ENCODE data around the gene TOMM5. TPM values are rescaled to one million over a fixed set of nuclear protein-coding genes. Genes with fewer than 3 reads are reported as not detected.

The TOMM5 gene
- total RNA-seq, 1 experiment from 2014 or later, result 49.3 TPM

- no peak for DNase-seq
- no peaks in the 10 kb centered on the region for H3K4me1 Mint-ChIP-seq (ENCODE audit: low read depth, unreplicated experiment)
- no peak overlapping the region for H3K27ac Mint-ChIP-seq (ENCODE audit: unreplicated experiment)
- H3K4me3 Mint-ChIP-seq (ENCODE audit: low read depth, unreplicated experiment), result no peak overlapping the region
- no TSS peak for BruUV-seq (replicated peaks)
- H3K9me3 Mint-ChIP-seq (ENCODE audit: low read depth, unreplicated experiment), result no peaks in the 10 kb centered on the region
- peaks cover 10% of the 10 kb centered on the region for H3K27me3 Mint-ChIP-seq (ENCODE audit: unreplicated experiment)
- CTCF ChIA-PET, result no interaction called here
- TF ChIP-seq CTCF (IDR thresholded peaks at IDR 0.05; ENCODE audit: unreplicated experiment), result no peak
- intact Hi-C loops (cut with micrococcal nuclease; ENCODE audit: unreplicated experiment), result no loop called here
- H3K36me3 Mint-ChIP-seq (ENCODE audit: insufficient read depth, unreplicated experiment), result no peaks in the 10 kb centered on the region
Measured at GRCh38 chr9:37623267-37623666, 30.9 kb upstream of the TOMM5 start.

- Mint-ChIP-seq H3K4me3 (ENCODE audit: low read depth, unreplicated experiment) (no peak overlapping the region), H3K36me3 (ENCODE audit: insufficient read depth, unreplicated experiment) (no peaks in the 10 kb centered on the region), H3K4me1 (ENCODE audit: low read depth, unreplicated experiment) (no peaks in the 10 kb centered on the region), H3K27me3 (ENCODE audit: unreplicated experiment) (peaks cover 13% of the 10 kb centered on the region), H3K9me3 (ENCODE audit: low read depth, unreplicated experiment) (no peaks in the 10 kb centered on the region), H3K27ac (ENCODE audit: unreplicated experiment) (no peak overlapping the region)
- TF ChIP-seq CTCF (IDR thresholded peaks at IDR 0.05; ENCODE audit: unreplicated experiment), result no peak
- intact Hi-C loops (cut with micrococcal nuclease; ENCODE audit: unreplicated experiment), result no loop called here
- CTCF ChIA-PET, result no interaction called here
- BruUV-seq (replicated peaks), result no TSS peak
- DNase-seq, result no peak
Measured at GRCh38 chr9:37622462-37622861, 30.1 kb upstream of the TOMM5 start.

DNA sequence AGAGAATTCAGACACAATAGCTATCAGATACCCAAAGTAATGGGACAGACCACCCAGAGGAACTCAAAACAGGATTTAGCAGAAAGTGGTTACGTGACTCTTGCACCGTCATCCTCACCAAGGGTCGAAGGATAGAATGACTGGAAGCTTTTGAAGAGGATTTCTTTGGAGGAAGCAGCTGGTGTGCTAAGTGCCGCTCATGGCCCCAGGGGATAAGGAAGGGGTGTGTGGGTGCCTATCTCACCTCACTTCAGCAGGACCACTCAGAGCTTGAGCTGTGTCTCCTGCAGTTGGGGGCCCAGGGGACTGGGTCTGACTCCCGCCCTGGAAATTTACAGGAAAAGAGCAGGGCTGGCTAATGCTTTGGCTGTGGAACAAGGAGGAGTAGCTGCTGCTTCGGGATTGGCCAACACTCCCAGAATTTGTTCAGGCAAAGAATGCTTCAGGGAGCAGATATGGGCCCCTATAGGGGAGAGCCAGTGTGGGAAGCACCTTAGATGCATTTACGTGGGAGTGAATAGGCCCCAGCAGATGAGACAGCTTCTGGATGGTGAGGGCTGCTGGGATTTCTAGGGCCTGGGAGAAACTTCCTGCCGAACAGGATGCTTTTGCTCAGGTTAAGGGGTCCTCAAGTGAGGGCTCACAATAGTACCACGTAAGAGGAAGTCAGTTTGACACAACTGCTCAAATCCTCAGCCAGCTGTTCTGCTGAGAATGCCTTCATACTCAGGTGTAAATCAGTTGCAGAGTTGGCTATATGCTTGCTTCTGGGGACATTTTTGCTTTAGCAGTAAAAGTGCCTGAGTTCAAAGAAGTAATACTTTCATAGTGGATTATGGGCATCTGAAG is 29.1 kb upstream of the TOMM5 start:
- no TSS peak for BruUV-seq (replicated peaks)
- H3K9me3 Mint-ChIP-seq (ENCODE audit: low read depth, unreplicated experiment), result no peaks in the 10 kb centered on the region
- no peak for DNase-seq
- peaks cover 13% of the 10 kb centered on the region for H3K27me3 Mint-ChIP-seq (ENCODE audit: unreplicated experiment)
- H3K27ac Mint-ChIP-seq (ENCODE audit: unreplicated experiment), result no peak overlapping the region
- no peaks in the 10 kb centered on the region for H3K36me3 Mint-ChIP-seq (ENCODE audit: insufficient read depth, unreplicated experiment)
- no peak overlapping the region for H3K4me3 Mint-ChIP-seq (ENCODE audit: low read depth, unreplicated experiment)
- CTCF ChIA-PET, result no interaction called here
- no peaks in the 10 kb centered on the region for H3K4me1 Mint-ChIP-seq (ENCODE audit: low read depth, unreplicated experiment)
- intact Hi-C loops (cut with micrococcal nuclease; ENCODE audit: unreplicated experiment), result no loop called here
- TF ChIP-seq CTCF (IDR thresholded peaks at IDR 0.05; ENCODE audit: unreplicated experiment), result no peak

- no peak for DNase-seq
- Mint-ChIP-seq H3K4me1 (ENCODE audit: low read depth, unreplicated experiment) (no peaks in the 10 kb centered on the region), H3K9me3 (ENCODE audit: low read depth, unreplicated experiment) (no peaks in the 10 kb centered on the region), H3K36me3 (ENCODE audit: insufficient read depth, unreplicated experiment) (no peaks in the 10 kb centered on the region), H3K4me3 (ENCODE audit: low read depth, unreplicated experiment) (no peak overlapping the region), H3K27me3 (ENCODE audit: unreplicated experiment) (peaks cover 13% of the 10 kb centered on the region), H3K27ac (ENCODE audit: unreplicated experiment) (no peak overlapping the region)
- CTCF ChIA-PET, result no interaction called here
- no TSS peak for BruUV-seq (replicated peaks)
- no peak for TF ChIP-seq CTCF (IDR thresholded peaks at IDR 0.05; ENCODE audit: unreplicated experiment)
- intact Hi-C loops (cut with micrococcal nuclease; ENCODE audit: unreplicated experiment), result no loop called here
Measured at GRCh38 chr9:37620396-37620795, 28.0 kb upstream of the TOMM5 start.
